Loucy (cell line): ENCODE measurements around the gene PDE8B.

Experiments
- H2AFZ ChIP-seq: fragments of 200-600 bp; sonication (generic); 2 replicates; pipeline ENCODE4 v1.6.0; 2016; ENCODE audit warnings: antibody characterized with exemption, mild to moderate bottlenecking, low read length, moderate library complexity
- H3F3A ChIP-seq: fragments of 200-600 bp; 2 replicates; pipeline ENCODE4 v1.6.0; 2016; ENCODE audit warnings: antibody characterized with exemption, low read depth, mild to moderate bottlenecking
- H3K27me3 ChIP-seq: fragments of 200-600 bp; sonication (generic); 2 replicates; pipeline ENCODE4 v1.6.1; 2014; ENCODE audit warnings: low read length, mild to moderate bottlenecking; ENCODE audit not compliant: insufficient read depth, poor library complexity, severe bottlenecking
- H3K36me3 ChIP-seq: fragments of 200-600 bp; sonication (generic); 2 replicates; pipeline ENCODE4 v1.6.1; 2016; ENCODE audit warnings: low read length; ENCODE audit not compliant: insufficient read depth
- H3K4me1 ChIP-seq: fragments of 200-600 bp; sonication (generic); 2 replicates; pipeline ENCODE4 v1.5.1; 2014; ENCODE audit warnings: low read length, mild to moderate bottlenecking; ENCODE audit not compliant: insufficient read depth, poor library complexity, severe bottlenecking
- H3K4me2 ChIP-seq: fragments of 200-600 bp; sonication (generic); 2 replicates; pipeline ENCODE4 v1.6.0; 2014; ENCODE audit warnings: antibody characterized with exemption, low read length, low read depth, mild to moderate bottlenecking; ENCODE audit not compliant: poor library complexity, severe bottlenecking
- H3K4me3 ChIP-seq: fragments of 200-600 bp; sonication (generic); 2 replicates; pipeline ENCODE4 v1.5.1; 2014; ENCODE audit warnings: low read length, mild to moderate bottlenecking, mixed read lengths; ENCODE audit not compliant: poor library complexity, severe bottlenecking
- H3K79me2 ChIP-seq: fragments of 200-600 bp; sonication (generic); 2 replicates; pipeline ENCODE4 v1.6.1; 2014; ENCODE audit warnings: low read length; ENCODE audit not compliant: insufficient read depth
- H3K9ac ChIP-seq: fragments of 200-600 bp; sonication (generic); 2 replicates; pipeline ENCODE4 v1.6.0; 2014; ENCODE audit warnings: mild to moderate bottlenecking, low read depth, low read length, moderate library complexity; ENCODE audit not compliant: poor library complexity, severe bottlenecking
- H3K9me2 ChIP-seq: fragments of 200-600 bp; sonication (generic); replicated peaks from 2 replicates; pipeline ENCODE4 v1.6.1; 2016; ENCODE audit warnings: low read depth, low read length, mixed read lengths
- H3K9me3 ChIP-seq: fragments of 200-600 bp; sonication (generic); 2 replicates; pipeline ENCODE4 v1.6.1; 2014; ENCODE audit warnings: mild to moderate bottlenecking, antibody characterized with exemption, low read length, low read depth; ENCODE audit not compliant: insufficient read depth
- H4K20me1 ChIP-seq: fragments of 200-600 bp; sonication (generic); 2 replicates; pipeline ENCODE4 v1.6.0; 2014; ENCODE audit warnings: antibody characterized with exemption, low read length, mild to moderate bottlenecking; ENCODE audit not compliant: insufficient read depth, poor library complexity, severe bottlenecking
- CTCF ChIP-seq: fragments of 200-600 bp; sonication (generic); conservative IDR thresholded peaks from 2 replicates; pipeline ENCODE4 v1.5.1; 2014; ENCODE audit warnings: mild to moderate bottlenecking, antibody characterized with exemption, low read length
- EZH2phosphoT487 ChIP-seq: fragments of 200-600 bp; IDR thresholded peaks from 2 replicates; pipeline ENCODE4 v1.6.1; 2018; ENCODE audit warnings: antibody characterized with exemption, mild to moderate bottlenecking, moderate library complexity, borderline replicate concordance

The PDE8B gene

GRCh38 chr5:77174526-77174925 is 36.0 kb upstream of the PDE8B start:
- H3F3A ChIP-seq: no peaks in the 10 kb centered on the region
- H2AFZ ChIP-seq: no peak overlapping the region
- no peaks in the 10 kb centered on the region for H3K9me2 ChIP-seq
- H3K9ac ChIP-seq: no peak overlapping the region
- no peaks in the 10 kb centered on the region for H4K20me1 ChIP-seq
- no peak overlapping the region for H3K4me2 ChIP-seq
- no peaks in the 10 kb centered on the region for H3K9me3 ChIP-seq
- H3K79me2 ChIP-seq: no peaks in the 10 kb centered on the region
- H3K4me1 ChIP-seq: no peaks in the 10 kb centered on the region
- TF ChIP-seq EZH2phosphoT487 (no peak), CTCF (no peak)
- no peak overlapping the region for H3K4me3 ChIP-seq
- H3K27me3 ChIP-seq: no peaks in the 10 kb centered on the region
- no peaks in the 10 kb centered on the region for H3K36me3 ChIP-seq

- Histone ChIP-seq H3K9me2 (no peaks in the 10 kb centered on the region), H2AFZ (no peak overlapping the region)
Observed at GRCh38 chr5:77175231-77175630, 35.2 kb upstream of the PDE8B start.

GRCh38 chr5:77176429-77176828 is 34.1 kb upstream of the PDE8B start:
- no peak overlapping the region for H3K4me2 ChIP-seq
- H3K9me2 ChIP-seq: no peaks in the 10 kb centered on the region
- no peaks in the 10 kb centered on the region for H3K4me1 ChIP-seq
- H3K79me2 ChIP-seq: no peaks in the 10 kb centered on the region
- no peak overlapping the region for H3K9ac ChIP-seq
- no peak overlapping the region for H2AFZ ChIP-seq
- no peaks in the 10 kb centered on the region for H3K27me3 ChIP-seq
- TF ChIP-seq CTCF (no peak), EZH2phosphoT487 (no peak)
- no peaks in the 10 kb centered on the region for H4K20me1 ChIP-seq
- H3K9me3 ChIP-seq: no peaks in the 10 kb centered on the region
- H3K4me3 ChIP-seq: no peak overlapping the region
- no peaks in the 10 kb centered on the region for H3F3A ChIP-seq
- no peaks in the 10 kb centered on the region for H3K36me3 ChIP-seq

More at GRCh38 chr5:77175231-77175630, 35.2 kb upstream of the PDE8B start:
- Histone ChIP-seq H4K20me1 (no peaks in the 10 kb centered on the region), H3K79me2 (no peaks in the 10 kb centered on the region), H3K4me3 (no peak overlapping the region), H3F3A (no peaks in the 10 kb centered on the region), H3K9ac (no peak overlapping the region), H3K9me3 (no peaks in the 10 kb centered on the region), H3K36me3 (no peaks in the 10 kb centered on the region), H3K4me2 (no peak overlapping the region), H3K4me1 (no peaks in the 10 kb centered on the region), H3K27me3 (no peaks in the 10 kb centered on the region)
- TF ChIP-seq CTCF (no peak), EZH2phosphoT487 (no peak)
